Stimulated activated CD4-positive, alpha-beta T cell treated with anti-CD3 and anti-CD28 coated beads, Interleukin-2, amount 100 ng/mL, for 48 hours (primary cell): ENCODE measurements around the gene PTPN12.
"Not testable (repeated sequence)": the region's sequence is repeated elsewhere in the genome, so short reads cannot be mapped to it uniquely, and the experiment has no call there.

ENCODE experiments used
- DNase-seq, 2 donors: peaks; one replicate each; pipeline ENCODE4 v3.0.0-alpha.2; 2020

Gene PTPN12

DNA sequence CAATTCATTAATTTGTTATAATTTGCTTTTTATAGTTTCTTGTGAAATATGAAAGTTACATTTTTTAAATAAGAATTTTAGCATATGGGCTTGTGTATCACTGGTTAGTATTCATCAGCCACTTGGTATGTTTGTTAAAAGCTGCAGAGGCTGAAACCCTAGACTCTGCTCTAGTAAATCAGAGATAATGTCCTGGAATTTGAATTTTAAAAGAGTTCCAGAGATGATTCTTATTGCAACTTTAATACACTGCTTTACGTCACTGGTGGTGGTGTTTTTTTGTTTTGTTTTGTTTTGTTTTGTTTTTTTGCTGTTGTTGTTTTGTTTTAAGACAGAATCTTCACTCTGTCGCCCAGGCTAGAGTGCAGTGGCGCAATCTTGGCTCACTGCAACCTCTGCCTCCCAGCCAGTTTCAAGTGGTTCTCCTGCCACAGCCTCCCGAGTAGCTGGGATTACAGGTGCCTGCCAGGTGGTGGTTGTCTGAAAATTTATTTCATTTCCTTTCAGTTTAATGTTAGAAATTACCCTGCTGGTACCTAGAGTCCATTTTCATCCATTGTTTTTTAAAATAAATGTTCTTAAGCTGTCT, 43.8 kb downstream of the PTPN12 start:
- DNase-seq, result no peak

DNA sequence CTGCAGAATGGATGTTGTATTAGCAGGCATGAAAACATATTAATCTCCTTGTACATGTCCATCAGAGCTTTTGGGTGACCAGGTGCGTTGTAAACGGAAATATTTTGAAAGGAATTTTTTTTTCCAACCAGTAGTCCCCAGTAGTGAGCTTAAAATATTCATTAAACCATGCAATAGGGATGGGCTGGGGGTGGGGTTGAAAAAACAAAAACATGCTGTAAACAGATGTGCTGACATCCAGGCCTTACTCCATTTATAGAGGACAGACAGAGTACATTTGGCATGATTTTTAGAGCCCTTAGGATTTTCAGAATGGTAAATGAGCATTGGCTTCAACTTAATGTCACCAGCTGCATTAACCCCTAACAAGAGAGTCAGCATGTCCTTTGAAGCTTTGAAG, 50.2 kb downstream of the PTPN12 start:
- DNase-seq, result no peak

DNA sequence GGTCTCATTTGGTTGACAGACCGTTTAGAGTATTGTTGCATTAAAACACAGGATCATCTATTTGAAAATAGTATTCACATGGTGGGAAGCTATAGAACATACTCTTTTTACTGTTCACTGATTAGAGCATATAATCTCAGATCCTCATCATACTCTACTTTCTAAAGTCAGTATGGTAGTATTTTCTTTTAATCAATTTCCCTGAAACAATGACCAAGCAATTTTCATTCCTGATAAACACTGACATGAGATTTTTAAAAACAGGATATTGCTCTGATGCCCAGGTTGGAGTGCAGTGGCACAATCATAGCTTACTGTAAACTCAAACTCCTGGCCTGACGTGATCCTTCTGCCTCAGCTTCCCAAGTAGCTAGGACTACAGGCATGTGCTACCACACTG, 63.9 kb downstream of the PTPN12 start:
- no peak for DNase-seq

DNA sequence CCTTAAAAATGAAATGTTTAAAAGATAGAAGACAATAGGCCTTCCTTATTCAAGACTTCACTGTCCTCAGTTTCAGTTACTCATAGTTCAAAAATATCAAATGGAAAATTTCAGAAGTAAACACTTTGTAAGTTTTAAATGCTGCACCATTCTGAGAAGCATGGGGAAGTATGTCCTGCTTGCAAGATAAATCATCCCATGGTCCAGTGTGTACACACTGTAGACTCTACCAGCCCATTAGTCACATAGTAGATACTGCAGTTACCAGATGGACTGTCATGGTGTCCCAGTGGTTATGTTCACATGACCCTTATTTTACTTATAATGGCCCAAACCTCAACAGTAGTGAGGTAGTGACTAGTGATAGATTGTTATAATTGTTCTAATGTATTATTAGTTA, 69.5 kb downstream of the PTPN12 start:
- DNase-seq, result no peak

DNA sequence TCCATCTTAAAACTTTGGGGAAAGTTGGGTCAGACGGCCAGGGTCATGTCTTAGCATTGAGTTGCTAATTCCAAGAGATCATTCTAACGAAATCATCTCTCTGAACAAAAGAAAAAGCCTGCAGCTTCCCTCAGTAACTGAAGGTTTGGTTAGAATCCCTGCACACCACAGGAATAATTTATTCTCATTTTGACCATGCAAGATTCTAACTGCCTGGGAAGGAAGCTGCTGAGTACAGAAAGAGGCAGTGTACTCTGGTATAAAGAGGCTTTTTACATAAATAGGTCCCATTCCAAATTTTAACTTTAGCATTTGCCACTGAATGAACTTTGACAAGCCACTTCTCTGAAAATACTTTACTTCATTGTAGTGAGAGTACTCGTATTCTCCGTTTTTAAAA, 82.2 kb downstream of the PTPN12 start:
- DNase-seq, result no peak

DNA sequence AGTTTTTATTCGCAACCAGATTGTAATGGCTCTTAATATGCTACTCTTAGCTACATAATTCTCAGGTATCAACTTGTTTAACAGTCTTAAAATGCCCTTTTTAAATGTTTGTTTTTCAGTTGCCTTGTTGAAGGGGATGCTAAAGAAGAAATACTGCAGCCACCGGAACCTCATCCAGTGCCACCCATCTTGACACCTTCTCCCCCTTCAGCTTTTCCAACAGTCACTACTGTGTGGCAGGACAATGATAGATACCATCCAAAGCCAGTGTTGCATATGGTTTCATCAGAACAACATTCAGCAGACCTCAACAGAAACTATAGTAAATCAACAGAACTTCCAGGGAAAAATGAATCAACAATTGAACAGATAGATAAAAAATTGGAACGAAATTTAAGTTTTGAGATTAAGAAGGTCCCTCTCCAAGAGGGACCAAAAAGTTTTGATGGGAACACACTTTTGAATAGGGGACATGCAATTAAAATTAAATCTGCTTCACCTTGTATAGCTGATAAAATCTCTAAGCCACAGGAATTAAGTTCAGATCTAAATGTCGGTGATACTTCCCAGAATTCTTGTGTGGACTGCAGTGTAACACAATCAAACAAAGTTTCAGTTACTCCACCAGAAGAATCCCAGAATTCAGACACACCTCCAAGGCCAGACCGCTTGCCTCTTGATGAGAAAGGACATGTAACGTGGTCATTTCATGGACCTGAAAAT, 89.7 kb downstream of the PTPN12 start:
- no peak for DNase-seq

DNA sequence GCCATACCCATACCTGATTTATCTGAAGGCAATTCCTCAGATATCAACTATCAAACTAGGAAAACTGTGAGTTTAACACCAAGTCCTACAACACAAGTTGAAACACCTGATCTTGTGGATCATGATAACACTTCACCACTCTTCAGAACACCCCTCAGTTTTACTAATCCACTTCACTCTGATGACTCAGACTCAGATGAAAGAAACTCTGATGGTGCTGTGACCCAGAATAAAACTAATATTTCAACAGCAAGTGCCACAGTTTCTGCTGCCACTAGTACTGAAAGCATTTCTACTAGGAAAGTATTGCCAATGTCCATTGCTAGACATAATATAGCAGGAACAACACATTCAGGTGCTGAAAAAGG, 90.2 kb downstream of the PTPN12 start:
- no peak for DNase-seq

DNA sequence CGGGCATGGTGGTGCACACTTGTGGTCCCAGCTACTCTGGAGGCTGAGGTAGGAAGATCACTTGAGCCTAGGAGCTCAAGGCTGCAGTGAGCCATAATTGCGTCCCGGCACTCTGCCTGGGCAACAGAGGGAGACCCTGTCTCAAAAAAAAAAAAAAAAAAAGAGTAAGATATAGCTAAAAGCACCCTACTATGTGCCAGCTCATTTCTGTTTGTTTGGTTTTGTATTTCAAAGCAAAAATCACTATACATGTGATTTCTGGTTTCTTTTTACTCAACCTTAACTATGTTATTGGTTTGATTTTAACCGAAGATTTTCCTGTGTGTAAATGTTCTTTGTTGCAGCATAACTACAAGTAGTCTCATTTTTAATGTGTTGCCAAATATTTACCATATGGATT, 92.7 kb downstream of the PTPN12 start:
- DNase-seq, result no peak

DNA sequence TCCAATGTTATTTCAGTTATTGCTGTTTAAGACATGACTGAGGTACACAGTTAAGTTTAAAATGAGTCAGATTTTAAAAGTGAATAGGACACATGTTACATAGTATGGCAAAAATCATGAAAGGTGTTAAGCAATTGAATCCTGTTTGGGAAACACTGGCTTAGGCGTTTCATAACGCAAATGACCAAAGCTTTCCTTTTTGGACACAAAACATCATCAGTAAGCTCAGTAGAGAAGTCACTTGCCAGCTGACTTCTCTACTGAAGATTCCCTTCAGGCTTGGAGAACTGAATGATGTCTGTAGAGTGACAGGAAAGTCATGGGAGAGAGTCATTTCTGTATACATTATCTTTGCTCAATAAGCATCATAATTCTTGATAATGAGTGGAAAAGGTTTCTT, 94.7 kb downstream of the PTPN12 start:
- no peak for DNase-seq

DNA sequence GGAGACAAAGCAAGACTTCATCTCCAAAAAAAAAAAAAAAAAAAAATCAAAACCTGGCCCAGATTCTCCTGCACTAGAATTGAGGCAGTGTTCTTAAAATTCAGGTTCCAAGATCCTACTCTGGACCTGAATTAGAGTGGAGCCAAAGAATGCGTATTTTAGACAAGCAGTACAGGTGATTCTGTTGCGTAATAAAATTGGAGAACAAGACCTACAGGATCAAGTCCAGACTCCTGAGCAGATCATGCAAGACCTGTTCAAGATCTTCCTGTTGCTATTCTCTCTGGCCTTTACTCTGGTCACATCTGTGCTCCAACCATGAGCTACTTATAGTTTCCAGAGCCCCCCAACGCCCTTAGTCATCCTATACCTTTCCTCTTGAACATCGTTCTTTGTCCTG, 107.7 kb downstream of the PTPN12 start:
- no peak for DNase-seq

DNA sequence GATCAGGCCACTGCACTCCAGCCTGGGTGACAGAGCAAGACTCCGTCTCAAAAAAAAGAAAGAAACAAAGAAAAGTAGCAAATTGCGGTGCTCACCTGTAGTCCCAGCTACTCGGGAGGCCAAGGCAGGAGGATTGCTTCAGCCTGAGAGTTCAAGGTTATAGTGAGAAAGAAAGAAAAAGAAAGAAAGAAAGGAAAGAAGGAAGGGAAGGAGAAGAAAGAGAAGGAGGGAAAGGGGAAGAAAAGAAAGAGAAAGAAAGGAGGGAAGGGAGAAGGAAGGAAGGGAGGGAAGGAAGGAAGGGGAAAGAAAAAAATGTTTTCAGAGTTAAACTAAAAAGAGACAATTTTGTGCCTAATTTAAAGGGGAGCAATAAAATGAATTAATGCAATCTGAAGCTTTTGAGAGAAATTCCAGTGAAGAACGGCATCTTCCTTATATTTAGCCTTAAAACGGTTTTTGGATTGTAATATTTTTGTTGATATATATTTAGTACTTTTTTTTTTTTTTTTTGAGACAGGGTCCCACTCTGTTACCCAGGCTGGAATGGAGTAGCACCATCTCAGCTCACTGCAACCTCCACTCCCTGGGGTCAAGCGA, 111.7 kb downstream of the PTPN12 start:
- DNase-seq, result no peak

DNA sequence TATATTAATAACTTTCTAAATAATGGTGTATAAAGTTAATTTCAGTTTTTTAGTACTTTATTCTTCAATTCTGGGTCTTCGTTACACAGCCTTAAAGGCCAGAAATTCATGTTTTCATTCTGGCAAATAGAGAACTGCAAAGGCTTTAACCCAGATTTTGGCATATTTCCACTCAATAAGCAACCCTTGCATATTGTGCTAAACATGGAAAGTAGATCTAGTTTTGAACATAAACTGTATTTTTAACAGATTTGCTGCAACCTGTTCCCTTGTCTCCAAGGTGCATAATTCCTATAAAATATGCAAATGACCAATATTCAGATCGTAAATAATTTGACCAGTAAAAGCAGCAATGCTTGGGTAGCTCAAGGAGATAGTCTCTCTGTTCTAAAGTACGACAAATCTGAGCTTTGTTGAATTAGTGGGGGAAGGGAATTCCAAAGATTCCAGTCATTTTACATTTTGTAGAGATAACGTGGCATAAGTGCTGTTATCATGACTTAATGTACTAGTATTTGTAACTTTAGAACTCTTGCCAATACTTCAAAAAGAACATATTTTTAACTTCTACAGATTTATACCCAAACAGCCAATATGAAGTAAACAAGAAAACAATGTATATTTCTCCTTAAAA, 112.7 kb downstream of the PTPN12 start:
- DNase-seq, result no peak

DNA sequence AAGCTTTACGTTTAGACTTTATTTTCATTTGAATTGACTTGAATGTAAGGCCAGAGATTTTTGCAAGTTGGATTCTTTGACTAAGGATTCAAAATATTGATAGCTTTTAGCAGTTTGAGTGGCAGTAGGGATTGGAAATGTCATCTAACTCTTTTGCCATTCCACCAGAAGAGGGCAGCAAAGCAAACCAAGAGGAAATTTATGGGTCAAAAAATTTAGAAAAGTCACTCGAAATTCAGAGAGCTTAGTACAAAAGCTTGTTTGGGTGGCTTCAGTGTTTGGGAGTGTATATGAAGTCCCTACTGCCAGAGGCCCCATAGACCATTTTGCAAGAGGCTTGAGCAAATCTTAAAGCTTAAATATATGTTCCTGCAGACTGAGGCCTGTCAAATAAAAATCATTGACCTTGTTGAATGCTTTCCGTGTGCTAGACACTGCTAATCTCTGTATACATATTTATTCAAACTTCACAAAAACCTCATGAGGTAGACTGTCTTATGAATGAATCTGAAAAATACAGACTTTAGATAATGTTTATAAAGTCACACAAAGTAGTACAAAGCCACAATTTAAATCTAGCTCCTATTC, 114.6 kb downstream of the PTPN12 start:
- DNase-seq, result peak; percentile 23 to 41

DNA sequence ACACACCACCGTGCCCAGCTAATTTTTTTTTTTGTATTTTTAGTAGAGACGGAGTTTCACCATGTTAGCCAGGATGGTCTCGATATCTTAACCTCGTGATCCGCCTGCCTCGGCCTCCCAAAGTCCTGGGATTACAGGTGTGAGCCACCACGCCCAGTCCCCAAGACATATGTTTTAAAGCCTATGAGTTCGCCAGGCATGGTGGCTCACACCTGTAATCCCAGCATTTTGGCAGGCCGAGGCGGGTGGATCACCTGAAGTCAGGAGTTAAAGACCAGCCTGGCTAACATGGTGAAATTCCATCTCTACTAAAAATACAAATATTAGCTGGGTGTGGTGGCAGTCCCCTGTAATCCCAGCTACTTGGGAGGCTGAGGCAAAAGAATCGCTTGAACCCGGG, 115.7 kb downstream of the PTPN12 start:
- DNase-seq, result not testable (repeated sequence)

DNA sequence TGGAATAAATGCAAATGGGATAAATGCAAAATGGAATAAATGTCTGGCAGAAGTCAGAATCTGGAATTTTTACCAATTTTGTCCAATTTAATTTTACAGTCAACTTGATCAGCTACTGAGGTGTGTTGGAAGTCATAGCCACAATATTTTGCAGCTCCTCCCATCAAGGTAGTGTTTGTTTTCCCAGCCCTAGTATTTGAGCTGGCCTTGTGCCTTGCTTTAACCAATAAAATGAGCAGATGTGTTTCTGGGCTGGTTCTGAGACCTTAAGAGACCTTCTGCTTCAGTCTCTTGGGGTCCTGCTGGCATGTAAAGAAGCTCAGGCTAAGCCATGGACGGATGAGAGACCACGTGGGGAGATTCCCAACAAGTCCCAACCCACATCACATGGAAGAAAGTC, 116.5 kb downstream of the PTPN12 start:
- DNase-seq, result no peak

DNA sequence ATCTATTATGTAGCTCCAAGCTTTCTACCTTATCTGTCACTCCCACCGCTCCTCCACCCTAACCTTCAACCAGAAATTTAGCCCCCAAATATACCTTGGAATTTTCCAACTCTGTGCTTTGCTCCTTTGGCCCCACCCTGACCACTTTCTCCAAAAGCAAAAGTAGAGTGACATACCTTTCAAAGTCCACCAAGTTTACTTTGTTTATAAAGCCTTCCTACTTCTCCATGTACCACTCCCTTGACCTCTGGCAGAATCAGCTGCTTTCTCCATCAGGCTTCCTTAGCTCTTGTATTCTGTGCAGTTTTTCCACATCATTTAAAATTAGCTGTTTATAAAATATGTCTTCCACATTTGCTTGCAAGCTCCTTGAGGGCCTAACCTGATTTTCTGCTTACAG, 118.3 kb downstream of the PTPN12 start:
- DNase-seq, result no peak

DNA sequence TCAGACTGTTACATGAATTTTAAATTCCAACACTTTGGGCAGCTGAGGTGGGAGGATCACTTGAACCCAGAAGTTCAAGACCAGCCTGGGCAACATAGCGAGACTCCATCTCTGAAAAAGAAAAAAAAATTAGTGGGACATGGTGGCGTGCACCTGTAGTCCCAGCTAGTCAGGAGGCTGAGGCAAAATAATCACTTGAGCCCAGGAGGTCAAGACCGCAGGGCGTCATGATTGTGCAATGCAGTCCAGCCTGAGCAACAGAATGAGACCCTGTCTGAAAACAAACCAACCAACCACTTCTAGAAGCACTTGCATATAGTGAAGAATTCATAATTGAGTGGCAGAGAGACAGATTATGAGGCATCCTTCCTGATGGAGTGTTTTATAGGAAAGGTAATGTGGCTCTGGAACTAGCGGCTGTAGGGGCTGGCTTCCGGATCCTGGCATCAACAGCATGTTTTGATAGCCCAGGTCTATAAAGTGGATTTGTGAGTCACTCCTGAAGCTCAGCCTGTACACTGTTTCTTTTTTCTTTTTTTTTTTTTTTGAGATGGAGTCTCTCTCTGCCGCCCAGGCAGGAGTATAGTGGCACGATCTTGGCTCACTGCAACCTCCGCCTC, 118.9 kb downstream of the PTPN12 start:
- no peak for DNase-seq

DNA sequence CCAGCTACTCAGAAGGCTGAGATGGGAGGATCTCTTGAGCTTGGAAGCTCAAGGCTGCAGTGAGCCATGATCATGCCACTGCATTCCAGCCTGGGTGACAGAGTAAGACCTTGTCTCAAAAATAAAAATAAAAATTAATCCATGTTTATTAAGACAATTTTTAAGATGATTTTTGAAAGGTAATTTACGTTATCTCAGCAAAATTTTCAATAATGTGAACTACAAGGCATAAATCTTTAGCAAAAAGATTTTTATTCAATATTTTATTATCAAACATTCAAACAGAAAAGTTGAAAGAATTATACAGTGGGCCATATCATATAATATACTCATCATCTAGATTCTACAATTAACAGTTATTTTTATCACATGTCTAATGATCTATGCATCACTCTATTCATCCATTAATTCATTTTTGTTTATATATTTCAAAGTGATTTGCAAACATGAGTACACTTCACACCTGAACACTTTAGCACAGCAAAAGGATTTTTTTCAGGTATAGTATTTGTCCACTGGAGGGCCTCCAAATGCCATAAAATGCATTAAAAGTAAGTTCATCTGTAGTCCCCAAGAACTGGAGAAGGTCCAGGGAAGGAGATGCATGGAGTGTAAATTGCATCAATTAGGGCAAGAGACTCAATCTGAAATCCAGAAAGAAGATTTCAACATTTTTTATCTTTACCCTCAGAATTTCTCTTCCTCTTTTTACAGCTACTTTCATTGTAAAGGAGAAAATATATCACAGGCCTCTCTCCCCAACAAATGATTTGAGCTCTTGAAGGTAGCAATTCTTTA, 120.5 kb downstream of the PTPN12 start:
- DNase-seq, result no peak

DNA sequence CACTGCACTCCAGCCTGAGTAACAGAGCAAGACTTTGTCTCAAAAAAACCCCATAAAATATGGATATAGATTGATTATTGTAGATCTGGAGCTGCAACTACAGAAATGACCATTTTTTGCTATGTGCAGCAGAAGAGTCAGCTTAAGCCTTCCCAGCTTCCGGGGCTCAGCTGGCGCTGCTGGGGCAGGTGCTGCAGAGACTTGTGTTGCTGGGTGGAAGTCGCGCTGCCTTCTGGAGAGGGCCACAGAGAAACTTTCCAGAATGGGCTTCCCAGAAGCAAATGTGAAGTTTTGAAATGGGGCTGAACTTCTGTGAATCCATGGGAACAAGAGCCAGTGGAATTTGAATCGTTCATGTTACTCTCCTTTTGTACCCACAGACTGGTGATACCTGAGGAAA, 121.8 kb downstream of the PTPN12 start:
- DNase-seq, result no peak

DNA sequence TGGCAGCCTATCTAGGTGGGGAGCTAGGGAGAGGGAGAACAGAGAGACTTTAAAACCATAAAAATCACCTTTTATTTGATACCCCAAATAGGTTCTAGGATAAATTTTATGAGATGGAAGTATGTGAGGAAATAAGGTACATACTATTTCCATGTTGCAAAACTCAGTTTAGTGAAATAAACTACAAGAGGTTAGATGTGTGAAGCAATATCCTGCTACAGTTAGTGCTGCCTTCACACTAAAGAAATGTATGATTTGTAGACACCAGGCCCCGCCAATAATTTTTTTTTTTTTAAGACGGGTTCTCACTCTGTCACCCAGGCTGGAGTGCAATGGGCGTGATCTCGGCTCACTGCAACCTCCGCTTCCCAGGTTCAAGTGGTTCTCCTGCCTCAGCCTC, 124.7 kb downstream of the PTPN12 start:
- DNase-seq, result no peak

DNA sequence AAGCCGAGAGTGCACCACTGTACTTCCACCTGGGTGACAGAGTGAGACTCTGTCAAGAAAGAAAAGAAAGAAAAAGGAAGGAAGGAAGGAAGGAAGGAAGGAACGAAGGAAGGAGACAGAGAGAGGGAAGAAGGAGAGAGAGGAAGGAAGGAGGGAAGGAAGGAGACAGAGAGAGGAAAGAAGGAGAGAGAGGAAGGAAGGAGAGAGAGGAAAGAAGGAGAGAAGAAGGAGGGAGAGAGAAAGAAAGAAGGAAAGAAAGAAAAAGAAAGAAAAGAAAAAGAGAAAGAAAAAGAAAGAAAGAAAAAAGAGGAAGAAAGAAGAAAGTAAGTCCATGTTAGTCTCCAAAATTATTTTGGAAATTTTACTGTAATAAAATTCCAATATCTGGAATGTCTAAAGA, 125.8 kb downstream of the PTPN12 start:
- no peak for DNase-seq

DNA sequence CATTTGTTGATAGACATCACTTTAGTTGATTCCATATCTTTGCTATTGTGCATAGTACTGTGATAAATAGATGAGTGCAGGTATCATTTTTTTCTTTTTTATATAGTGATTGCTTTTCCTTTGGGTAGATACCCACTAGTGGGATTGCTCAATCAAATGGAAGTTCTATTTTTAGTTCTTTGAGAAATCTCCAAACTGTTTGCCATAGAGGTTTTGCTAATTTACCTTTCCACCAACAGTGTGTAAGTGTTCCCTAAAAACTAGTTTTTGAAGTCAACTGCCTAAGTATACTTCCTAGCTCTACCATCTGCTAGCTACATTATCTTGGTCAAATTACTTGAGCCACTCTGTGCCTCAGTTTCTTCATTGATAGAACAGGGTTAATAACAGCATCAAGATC, 127.6 kb downstream of the PTPN12 start:
- DNase-seq, result no peak

DNA sequence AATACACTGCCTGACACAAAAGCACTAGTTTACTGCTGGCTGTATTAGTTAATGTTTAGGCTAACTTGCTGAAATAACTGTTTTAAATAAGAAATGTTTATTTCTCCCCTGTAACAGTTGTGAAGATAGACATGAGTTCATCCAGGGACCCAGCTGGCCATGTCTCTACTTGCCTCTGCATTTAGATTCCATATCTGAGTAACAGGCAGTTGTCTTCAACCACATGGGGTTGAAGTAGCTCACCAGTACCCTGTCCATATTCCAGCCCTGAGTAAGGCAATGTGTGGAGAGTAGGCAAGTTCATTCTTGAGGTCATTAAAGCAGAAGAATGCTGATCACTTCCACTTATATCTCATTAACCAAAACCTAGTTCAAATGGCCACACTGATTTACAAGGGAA, 128.1 kb downstream of the PTPN12 start:
- DNase-seq, result no peak
